Measurements from ENCODE around the gene SCNN1B. TPM values are rescaled to one million over a fixed set of nuclear protein-coding genes. Genes with fewer than 3 reads are reported as not detected.
A peak's percentile ranks its signal among the peaks of the same experiment; 100 is the strongest.

SCNN1B gene
- total and polyA plus RNA-seq, 2 of the 13 experiments (the other 11 are each of a cell fraction or from before 2014, with no cell fraction given), result not detected

DNA sequence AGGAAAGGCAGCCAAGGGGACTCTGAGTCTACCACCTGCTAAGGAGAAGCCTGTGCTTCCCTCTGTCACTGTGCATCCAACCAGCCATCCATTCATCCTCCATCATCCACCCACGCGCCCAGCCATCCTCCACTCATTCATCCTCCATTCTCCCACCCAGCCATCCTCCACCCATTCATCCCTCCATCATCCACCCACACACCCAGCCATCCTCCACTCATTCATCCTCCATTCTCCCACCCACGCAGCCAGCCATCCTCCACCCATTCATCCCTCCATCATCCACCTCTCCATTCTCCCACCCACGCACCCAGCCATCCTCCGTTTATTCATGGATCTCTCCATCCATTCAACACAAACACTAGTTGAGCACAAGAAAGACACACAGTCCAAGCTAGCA is 76.8 kb downstream of the SCNN1B start (continued):
- TF ChIP-seq ZNF572 (CRISPR knock-in tag; IDR thresholded peaks at IDR 0.05) (no peak), ZNF883 (CRISPR knock-in tag; IDR thresholded peaks at IDR 0.05; ENCODE audit: not compliant biosample characterization) (no peak), FOXA1 (IDR thresholded peaks at IDR 0.05) (peak; percentile 41; the same call in 1 of the 2 replicates), FOXA1 (CRISPR knock-in tag; IDR thresholded peaks at IDR 0.05) (no peak), ZNF709 (CRISPR knock-in tag; IDR thresholded peaks at IDR 0.05) (no peak), ZNF430 (CRISPR knock-in tag; IDR thresholded peaks at IDR 0.05) (no peak), ZNF768 (CRISPR knock-in tag; IDR thresholded peaks at IDR 0.05) (no peak), ZNF510 (CRISPR knock-in tag; IDR thresholded peaks at IDR 0.05; ENCODE audit: low read depth) (no peak), ZNF101 (CRISPR knock-in tag; IDR thresholded peaks at IDR 0.05; ENCODE audit: borderline replicate concordance, low read depth) (no peak), ZNF350 (CRISPR knock-in tag; IDR thresholded peaks at IDR 0.05; ENCODE audit: borderline replicate concordance, low read depth) (no peak), ATF7 (IDR thresholded peaks at IDR 0.05) (peak; percentile 33; the same call in 1 of the 2 replicates), ATF7 (CRISPR knock-in tag; IDR thresholded peaks at IDR 0.05) (no peak)
- TF ChIP-seq, protein P1, sequence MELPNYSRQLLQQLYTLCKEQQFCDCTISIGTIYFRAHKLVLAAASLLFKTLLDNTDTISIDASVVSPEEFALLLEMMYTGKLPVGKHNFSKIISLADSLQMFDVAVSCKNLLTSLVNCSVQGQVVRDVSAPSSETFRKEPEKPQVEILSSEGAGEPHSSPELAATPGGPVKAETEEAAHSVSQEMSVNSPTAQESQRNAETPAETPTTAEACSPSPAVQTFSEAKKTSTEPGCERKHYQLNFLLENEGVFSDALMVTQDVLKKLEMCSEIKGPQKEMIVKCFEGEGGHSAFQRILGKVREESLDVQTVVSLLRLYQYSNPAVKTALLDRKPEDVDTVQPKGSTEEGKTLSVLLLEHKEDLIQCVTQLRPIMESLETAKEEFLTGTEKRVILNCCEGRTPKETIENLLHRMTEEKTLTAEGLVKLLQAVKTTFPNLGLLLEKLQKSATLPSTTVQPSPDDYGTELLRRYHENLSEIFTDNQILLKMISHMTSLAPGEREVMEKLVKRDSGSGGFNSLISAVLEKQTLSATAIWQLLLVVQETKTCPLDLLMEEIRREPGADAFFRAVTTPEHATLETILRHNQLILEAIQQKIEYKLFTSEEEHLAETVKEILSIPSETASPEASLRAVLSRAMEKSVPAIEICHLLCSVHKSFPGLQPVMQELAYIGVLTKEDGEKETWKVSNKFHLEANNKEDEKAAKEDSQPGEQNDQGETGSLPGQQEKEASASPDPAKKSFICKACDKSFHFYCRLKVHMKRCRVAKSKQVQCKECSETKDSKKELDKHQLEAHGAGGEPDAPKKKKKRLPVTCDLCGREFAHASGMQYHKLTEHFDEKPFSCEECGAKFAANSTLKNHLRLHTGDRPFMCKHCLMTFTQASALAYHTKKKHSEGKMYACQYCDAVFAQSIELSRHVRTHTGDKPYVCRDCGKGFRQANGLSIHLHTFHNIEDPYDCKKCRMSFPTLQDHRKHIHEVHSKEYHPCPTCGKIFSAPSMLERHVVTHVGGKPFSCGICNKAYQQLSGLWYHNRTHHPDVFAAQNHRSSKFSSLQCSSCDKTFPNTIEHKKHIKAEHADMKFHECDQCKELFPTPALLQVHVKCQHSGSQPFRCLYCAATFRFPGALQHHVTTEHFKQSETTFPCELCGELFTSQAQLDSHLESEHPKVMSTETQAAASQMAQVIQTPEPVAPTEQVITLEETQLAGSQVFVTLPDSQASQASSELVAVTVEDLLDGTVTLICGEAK (IDR thresholded peaks at IDR 0.05), result 0 out of 2 replicates have a peak, but pooled peaks have one; percentile 21
- TF ChIP-seq, protein P1 (CRISPR knock-in tag; IDR thresholded peaks at IDR 0.05), result no peak
- TF ChIP-seq, protein P2, sequence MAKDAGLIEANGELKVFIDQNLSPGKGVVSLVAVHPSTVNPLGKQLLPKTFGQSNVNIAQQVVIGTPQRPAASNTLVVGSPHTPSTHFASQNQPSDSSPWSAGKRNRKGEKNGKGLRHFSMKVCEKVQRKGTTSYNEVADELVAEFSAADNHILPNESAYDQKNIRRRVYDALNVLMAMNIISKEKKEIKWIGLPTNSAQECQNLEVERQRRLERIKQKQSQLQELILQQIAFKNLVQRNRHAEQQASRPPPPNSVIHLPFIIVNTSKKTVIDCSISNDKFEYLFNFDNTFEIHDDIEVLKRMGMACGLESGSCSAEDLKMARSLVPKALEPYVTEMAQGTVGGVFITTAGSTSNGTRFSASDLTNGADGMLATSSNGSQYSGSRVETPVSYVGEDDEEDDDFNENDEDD (CRISPR knock-in tag; IDR thresholded peaks at IDR 0.05; ENCODE audit: borderline replicate concordance), result no peak
- TF ChIP-seq, protein P3, sequence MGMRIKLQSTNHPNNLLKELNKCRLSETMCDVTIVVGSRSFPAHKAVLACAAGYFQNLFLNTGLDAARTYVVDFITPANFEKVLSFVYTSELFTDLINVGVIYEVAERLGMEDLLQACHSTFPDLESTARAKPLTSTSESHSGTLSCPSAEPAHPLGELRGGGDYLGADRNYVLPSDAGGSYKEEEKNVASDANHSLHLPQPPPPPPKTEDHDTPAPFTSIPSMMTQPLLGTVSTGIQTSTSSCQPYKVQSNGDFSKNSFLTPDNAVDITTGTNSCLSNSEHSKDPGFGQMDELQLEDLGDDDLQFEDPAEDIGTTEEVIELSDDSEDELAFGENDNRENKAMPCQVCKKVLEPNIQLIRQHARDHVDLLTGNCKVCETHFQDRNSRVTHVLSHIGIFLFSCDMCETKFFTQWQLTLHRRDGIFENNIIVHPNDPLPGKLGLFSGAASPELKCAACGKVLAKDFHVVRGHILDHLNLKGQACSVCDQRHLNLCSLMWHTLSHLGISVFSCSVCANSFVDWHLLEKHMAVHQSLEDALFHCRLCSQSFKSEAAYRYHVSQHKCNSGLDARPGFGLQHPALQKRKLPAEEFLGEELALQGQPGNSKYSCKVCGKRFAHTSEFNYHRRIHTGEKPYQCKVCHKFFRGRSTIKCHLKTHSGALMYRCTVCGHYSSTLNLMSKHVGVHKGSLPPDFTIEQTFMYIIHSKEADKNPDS (CRISPR knock-in tag; IDR thresholded peaks at IDR 0.05), result no peak
- TF ChIP-seq, protein P4, sequence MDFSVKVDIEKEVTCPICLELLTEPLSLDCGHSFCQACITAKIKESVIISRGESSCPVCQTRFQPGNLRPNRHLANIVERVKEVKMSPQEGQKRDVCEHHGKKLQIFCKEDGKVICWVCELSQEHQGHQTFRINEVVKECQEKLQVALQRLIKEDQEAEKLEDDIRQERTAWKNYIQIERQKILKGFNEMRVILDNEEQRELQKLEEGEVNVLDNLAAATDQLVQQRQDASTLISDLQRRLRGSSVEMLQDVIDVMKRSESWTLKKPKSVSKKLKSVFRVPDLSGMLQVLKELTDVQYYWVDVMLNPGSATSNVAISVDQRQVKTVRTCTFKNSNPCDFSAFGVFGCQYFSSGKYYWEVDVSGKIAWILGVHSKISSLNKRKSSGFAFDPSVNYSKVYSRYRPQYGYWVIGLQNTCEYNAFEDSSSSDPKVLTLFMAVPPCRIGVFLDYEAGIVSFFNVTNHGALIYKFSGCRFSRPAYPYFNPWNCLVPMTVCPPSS (IDR thresholded peaks at IDR 0.05), result 0 out of 2 replicates have a peak, but pooled peaks have one; percentile 75

All from HepG2 (cell line).